GM23248 (cell line): ENCODE measurements around the gene ADCK2. TPM values are rescaled to one million over a fixed set of nuclear protein-coding genes. Genes with fewer than 3 reads are reported as not detected.

Source experiments
- DNase-seq: peaks from one replicate; pipeline ENCODE4 v3.0.0-alpha.2; 2015
- H2AFZ ChIP-seq: fragments of 200-600 bp; sonication (generic); 2 replicates; pipeline ENCODE4 v1.6.1; 2016; ENCODE audit warnings: antibody characterized with exemption
- H3F3A ChIP-seq: fragments of 200-600 bp; sonication (generic); 2 replicates; pipeline ENCODE4 v1.6.1; 2016; ENCODE audit warnings: mild to moderate bottlenecking, antibody characterized with exemption, mixed run types; ENCODE audit not compliant: insufficient read depth
- H3K27ac ChIP-seq: fragments of 200-600 bp; sonication (generic); 2 replicates; pipeline ENCODE4 v1.5.1; 2016; ENCODE audit warnings: mild to moderate bottlenecking
- H3K27me3 ChIP-seq: fragments of 200-600 bp; sonication (generic); replicated peaks from 2 replicates; pipeline ENCODE4 v1.6.1; 2016; ENCODE audit warnings: mild to moderate bottlenecking; ENCODE audit not compliant: insufficient read depth
- H3K36me3 ChIP-seq: fragments of 200-600 bp; sonication (generic); 2 replicates; pipeline ENCODE4 v1.6.1; 2016; ENCODE audit warnings: low read depth, mild to moderate bottlenecking
- H3K4me1 ChIP-seq: fragments of 200-600 bp; sonication (generic); 2 replicates; pipeline ENCODE4 v1.6.1; 2016; ENCODE audit warnings: mild to moderate bottlenecking; ENCODE audit not compliant: insufficient read depth
- H3K4me2 ChIP-seq: fragments of 200-600 bp; sonication (generic); one replicate; pipeline ENCODE4 v1.6.1; 2016; ENCODE audit warnings: mild to moderate bottlenecking; ENCODE audit not compliant: unreplicated experiment
- H3K4me3 ChIP-seq: fragments of 200-600 bp; sonication (generic); 2 replicates; pipeline ENCODE4 v1.5.1; 2016; ENCODE audit warnings: mild to moderate bottlenecking
- H3K79me2 ChIP-seq: fragments of 200-600 bp; sonication (generic); 2 replicates; pipeline ENCODE4 v1.6.1; 2016; ENCODE audit warnings: mild to moderate bottlenecking; ENCODE audit not compliant: insufficient read depth
- H3K9ac ChIP-seq: fragments of 200-600 bp; sonication (generic); 2 replicates; pipeline ENCODE4 v1.6.1; 2016; ENCODE audit warnings: mild to moderate bottlenecking
- H3K9me2 ChIP-seq: fragments of 200-600 bp; sonication (generic); 2 replicates; pipeline ENCODE4 v1.6.1; 2016; ENCODE audit warnings: mixed run types, mild to moderate bottlenecking, moderate library complexity; ENCODE audit not compliant: insufficient read depth
- H3K9me3 ChIP-seq: fragments of 200-600 bp; sonication (generic); one replicate; pipeline ENCODE4 v1.6.1; 2017; ENCODE audit warnings: low read depth
- H4K20me1 ChIP-seq: fragments of 200-600 bp; sonication (generic); 2 replicates; pipeline ENCODE4 v1.6.0; 2016; ENCODE audit not compliant: insufficient read depth
- EZH2 ChIP-seq: fragments of 200-600 bp; sonication (generic); IDR thresholded peaks from 2 replicates; pipeline ENCODE4 v1.6.1; 2018; ENCODE audit warnings: antibody characterized with exemption, mild to moderate bottlenecking; ENCODE audit not compliant: insufficient read depth, poor library complexity, severe bottlenecking
- EZH2phosphoT487 ChIP-seq: fragments of 200-600 bp; sonication (generic); IDR thresholded peaks from 2 replicates; pipeline ENCODE4 v1.6.1; 2018; ENCODE audit warnings: antibody characterized with exemption, moderate library complexity, mild to moderate bottlenecking, low read depth; ENCODE audit not compliant: insufficient read depth
- WGBS, 2 experiments: methylation state at CpG; one replicate each; pipeline ENCODE4 v1.1.6; 2015 to 2017; ENCODE audit warnings: low lambda C conversion rate in 2 of 2, low coverage in 1 of 2; ENCODE audit errors: missing lambda C conversion rate in 2 of 2; 5-methylcytosine and 5-hydroxymethylcytosine counted together
- in situ Hi-C: fragments of 300-500 bp; cut with MboI; formaldehyde crosslinking; loops from 2 replicates; pipeline ENCODE4 v1.15.0; 2020
- polyA plus RNA-seq: library from polyadenylated mRNA; unstranded; fragments of >200 nt; fragmentation: Nextera tagmentation; extraction: Ambion mirVana; gene quantifications from 2 replicates; pipeline ENCODE4 v1.2.1, GENCODE V29; 2016
- total RNA-seq: library from RNA; depleted of rRNA; stranded (reverse); fragments of >200 nt; shearing (Covaris generic); gene quantifications from 2 replicates; pipeline ENCODE4 v1.2.3, GENCODE V29; 2014

Gene ADCK2
- total and polyA plus RNA-seq, 2 experiments from 2014 or later, result 10.0 to 27.1 TPM

- WGBS, 2 experiments, result 22 to 27% methylated on average over 22 to 24 of the region's 24 CpGs
- in situ Hi-C loops, result no loop called here
- H3K4me3 ChIP-seq, result peak overlapping the region; percentile 82
- peaks cover 6% of the 10 kb centered on the region; the same call in 1 of the 2 replicates for H3K4me1 ChIP-seq
- TF ChIP-seq EZH2phosphoT487, result no peak
- H3K9me2 ChIP-seq, result no peaks in the 10 kb centered on the region
- H3K27me3 ChIP-seq, result no peaks in the 10 kb centered on the region
- peak overlapping the region; percentile 78 for H2AFZ ChIP-seq
- H3K27ac ChIP-seq, result peak overlapping the region; percentile 87
- DNase-seq, result peak; percentile 81
- peaks cover 5% of the 10 kb centered on the region; the same call in 1 of the 2 replicates for H3F3A ChIP-seq
- no peaks in the 10 kb centered on the region for H4K20me1 ChIP-seq
- H3K4me2 ChIP-seq, result peak overlapping the region; percentile 85
- no peaks in the 10 kb centered on the region for H3K9me3 ChIP-seq
- H3K79me2 ChIP-seq, result peaks cover 55% of the 10 kb centered on the region
- H3K9ac ChIP-seq, result peak overlapping the region; percentile 90
- H3K36me3 ChIP-seq, result no peaks in the 10 kb centered on the region
Observed at GRCh38 chr7:140697447-140698143, 24.9 kb downstream of the ADCK2 start.

- no peak for TF ChIP-seq EZH2
- TF ChIP-seq EZH2phosphoT487, result no peak
- no peak overlapping the region for H2AFZ ChIP-seq
- peaks cover 5% of the 10 kb centered on the region; the same call in 1 of the 2 replicates for H3F3A ChIP-seq
- H3K9me2 ChIP-seq, result no peaks in the 10 kb centered on the region
- no peaks in the 10 kb centered on the region for H3K36me3 ChIP-seq
- peak overlapping the region; percentile 82 for H3K4me3 ChIP-seq
- peaks cover 6% of the 10 kb centered on the region; the same call in 1 of the 2 replicates for H3K4me1 ChIP-seq
- H3K4me2 ChIP-seq, result peak overlapping the region; percentile 85
- H3K9ac ChIP-seq, result no peak overlapping the region; the same call in 1 of the 2 replicates
- in situ Hi-C loops, result no loop called here
- peaks cover 63% of the 10 kb centered on the region for H3K79me2 ChIP-seq
- no peaks in the 10 kb centered on the region for H3K9me3 ChIP-seq
- WGBS, 2 experiments, result 97 to 98% methylated on average over 8 of the region's 8 CpGs
- no peak overlapping the region for H3K27ac ChIP-seq
- DNase-seq, result no peak
- H3K27me3 ChIP-seq, result no peaks in the 10 kb centered on the region
- no peaks in the 10 kb centered on the region for H4K20me1 ChIP-seq
Observed at GRCh38 chr7:140698477-140698876, 25.7 kb downstream of the ADCK2 start.

GRCh38 chr7:140702774-140703173 is 30.0 kb downstream of the ADCK2 start:
- Histone ChIP-seq H2AFZ (no peak overlapping the region), H3K9ac (no peak overlapping the region), H4K20me1 (no peaks in the 10 kb centered on the region), H3K9me3 (no peaks in the 10 kb centered on the region), H3F3A (no peaks in the 10 kb centered on the region), H3K79me2 (peaks cover 73% of the 10 kb centered on the region), H3K4me2 (no peak overlapping the region), H3K27me3 (no peaks in the 10 kb centered on the region), H3K4me1 (no peaks in the 10 kb centered on the region), H3K36me3 (peaks cover 21% of the 10 kb centered on the region; the same call in 1 of the 2 replicates), H3K9me2 (no peaks in the 10 kb centered on the region), H3K4me3 (no peak overlapping the region), H3K27ac (no peak overlapping the region)
- in situ Hi-C loops, result no loop called here
- TF ChIP-seq EZH2, result no peak
- no peak for TF ChIP-seq EZH2phosphoT487
- 89 to 91% methylated on average over 10 of the region's 10 CpGs for WGBS, 2 experiments
- no peak for DNase-seq

GRCh38 chr7:140704205-140704604 is 31.5 kb downstream of the ADCK2 start:
- DNase-seq, result no peak
- H3K9ac ChIP-seq, result no peak overlapping the region
- H3K4me3 ChIP-seq, result no peak overlapping the region
- no peak overlapping the region for H2AFZ ChIP-seq
- H3K9me2 ChIP-seq, result no peaks in the 10 kb centered on the region
- no peaks in the 10 kb centered on the region for H3K27me3 ChIP-seq
- no peaks in the 10 kb centered on the region for H3K4me1 ChIP-seq
- no peak overlapping the region for H3K4me2 ChIP-seq
- no peak overlapping the region for H3K27ac ChIP-seq
- H3K9me3 ChIP-seq, result no peaks in the 10 kb centered on the region
- peaks cover 59% of the 10 kb centered on the region for H3K79me2 ChIP-seq
- in situ Hi-C loops, result no loop called here
- no peaks in the 10 kb centered on the region for H4K20me1 ChIP-seq
- no peaks in the 10 kb centered on the region for H3F3A ChIP-seq
- peaks cover 21% of the 10 kb centered on the region; the same call in 1 of the 2 replicates for H3K36me3 ChIP-seq
- 97 to 100% methylated on average over 2 of the region's 2 CpGs for WGBS, 2 experiments
- TF ChIP-seq EZH2phosphoT487, result no peak
- no peak for TF ChIP-seq EZH2
